GM18508 (cell line): ENCODE data around the gene ADSS1.

Source experiments
- ATAC-seq: cut with Tn5 transposase; IDR thresholded peaks from one replicate; pipeline ENCODE4 v1.9.1; 2021; ENCODE audit warnings: moderate number of reproducible peaks; ENCODE audit not compliant: insufficient read depth, unreplicated experiment

Gene ADSS1

GRCh38 chr14:104757681-104758392 lies 33.8 kb downstream of the ADSS1 start:
- ATAC-seq: no peak

- no peak for ATAC-seq
Observed at GRCh38 chr14:104758981-104759969, 35.2 kb downstream of the ADSS1 start.

DNA sequence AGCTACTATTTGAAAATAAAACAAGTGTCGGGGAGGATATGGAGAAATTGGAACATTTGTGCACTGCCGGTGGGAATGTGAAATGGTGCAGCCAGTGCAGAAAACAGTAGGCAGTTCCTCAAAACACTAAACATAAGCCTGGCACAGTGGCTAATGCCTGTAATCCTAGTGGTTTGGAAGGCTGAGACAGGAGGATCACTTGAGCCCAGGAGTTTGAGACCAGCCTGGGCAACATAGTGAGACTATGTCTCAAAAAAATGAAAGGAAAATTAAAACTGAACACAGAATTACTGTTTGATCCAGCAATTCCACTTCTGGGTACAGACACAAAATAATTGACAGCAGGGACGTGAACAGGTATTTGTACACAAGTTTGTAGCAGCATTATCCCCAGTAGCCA lies 41.5 kb downstream of the ADSS1 start:
- no peak for ATAC-seq

GRCh38 chr14:104766256-104766862 lies 42.3 kb downstream of the ADSS1 start:
- ATAC-seq: no peak

DNA sequence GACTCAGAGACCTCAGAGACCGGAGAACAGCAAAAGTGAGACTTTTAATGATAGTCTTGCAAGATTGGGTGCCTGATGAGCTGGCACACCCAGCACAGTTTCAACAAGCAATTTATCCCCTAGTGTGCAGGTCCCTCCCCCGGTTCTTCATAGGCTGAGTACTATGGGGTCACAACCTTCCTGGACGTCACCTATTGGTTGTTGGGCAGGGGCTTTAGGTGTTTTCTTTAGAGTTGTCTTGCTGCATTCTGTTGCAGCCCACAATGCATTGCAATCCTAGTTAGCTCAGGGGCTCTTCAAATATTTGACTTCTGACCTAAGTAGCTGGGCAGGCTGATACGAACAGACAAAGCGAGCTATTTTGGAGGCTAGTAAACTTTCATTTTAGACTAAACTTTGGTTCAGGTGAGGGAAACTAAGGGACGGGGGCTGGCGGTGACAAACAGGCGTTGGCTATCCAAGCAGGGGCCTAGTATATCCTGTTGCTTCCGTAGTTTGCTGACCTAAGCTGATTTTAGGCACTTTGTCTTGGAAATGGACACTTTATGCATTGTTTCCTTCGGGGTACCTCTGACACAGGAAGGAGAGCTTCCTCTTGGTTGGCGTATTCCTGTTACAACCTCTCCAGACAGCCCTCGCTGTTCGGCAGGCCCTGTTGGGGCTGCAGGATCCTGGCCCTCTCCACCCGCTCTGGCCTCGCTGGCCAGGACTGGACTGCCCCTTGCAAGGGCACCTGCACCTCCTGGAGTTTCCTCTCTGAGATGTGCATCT lies 43.0 kb downstream of the ADSS1 start:
- no peak for ATAC-seq

DNA sequence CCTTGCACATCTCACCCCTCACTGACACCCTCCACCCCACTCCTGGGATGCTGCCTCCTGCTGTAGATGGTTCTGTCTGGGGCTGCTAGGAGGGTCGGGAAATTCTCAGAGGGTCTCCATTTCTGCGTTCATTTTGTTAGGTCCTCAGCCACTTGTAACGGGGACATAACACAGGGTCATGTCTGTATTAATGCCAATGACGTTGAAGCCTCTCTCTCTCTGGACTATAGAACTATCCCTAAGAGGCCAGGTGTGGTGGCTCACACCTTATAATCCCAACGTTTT lies 43.5 kb downstream of the ADSS1 start:
- ATAC-seq: no peak

DNA sequence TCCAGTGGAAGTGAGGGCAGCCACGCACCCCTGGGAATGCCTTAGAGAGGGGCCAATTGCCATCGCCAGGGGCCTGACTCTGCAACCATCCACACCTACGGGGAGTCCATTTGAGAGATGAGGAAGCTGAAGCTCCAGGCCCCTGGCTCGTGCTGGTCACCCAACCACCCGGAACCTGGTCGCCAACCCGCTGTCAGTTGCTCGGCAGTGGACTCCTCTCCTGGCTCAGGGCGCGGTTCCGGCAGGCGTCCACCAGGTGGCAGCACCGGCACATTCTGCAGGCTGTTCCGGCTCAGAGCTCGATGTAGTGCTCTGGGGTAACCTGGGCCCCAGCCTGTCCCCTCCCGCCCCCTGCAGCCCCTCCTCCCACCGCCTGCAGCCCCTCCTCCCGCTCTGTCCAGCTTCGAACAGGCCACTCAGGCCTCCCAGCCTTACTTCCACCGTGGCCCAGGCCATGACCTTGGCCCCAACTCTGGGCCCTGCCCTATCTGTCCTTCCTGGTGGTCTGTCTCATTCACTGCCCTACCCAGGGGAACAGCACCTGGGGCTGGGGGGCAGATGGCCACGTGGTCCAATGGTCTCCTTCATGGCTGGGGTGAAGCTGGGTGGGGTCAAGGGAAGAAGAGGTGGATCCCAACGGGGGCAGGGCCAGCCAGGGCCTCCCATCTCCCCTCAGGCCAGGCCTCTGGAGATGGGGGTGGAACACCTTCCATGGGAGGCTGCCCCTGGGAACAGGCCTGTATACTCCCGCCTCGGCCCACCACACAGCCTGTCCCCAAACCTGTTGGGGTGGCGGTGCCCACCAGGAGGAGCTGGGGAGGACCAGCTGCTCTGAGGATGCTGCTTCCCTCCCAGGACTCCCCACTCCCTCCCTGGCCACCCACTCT lies 44.7 kb downstream of the ADSS1 start:
- ATAC-seq: no peak

DNA sequence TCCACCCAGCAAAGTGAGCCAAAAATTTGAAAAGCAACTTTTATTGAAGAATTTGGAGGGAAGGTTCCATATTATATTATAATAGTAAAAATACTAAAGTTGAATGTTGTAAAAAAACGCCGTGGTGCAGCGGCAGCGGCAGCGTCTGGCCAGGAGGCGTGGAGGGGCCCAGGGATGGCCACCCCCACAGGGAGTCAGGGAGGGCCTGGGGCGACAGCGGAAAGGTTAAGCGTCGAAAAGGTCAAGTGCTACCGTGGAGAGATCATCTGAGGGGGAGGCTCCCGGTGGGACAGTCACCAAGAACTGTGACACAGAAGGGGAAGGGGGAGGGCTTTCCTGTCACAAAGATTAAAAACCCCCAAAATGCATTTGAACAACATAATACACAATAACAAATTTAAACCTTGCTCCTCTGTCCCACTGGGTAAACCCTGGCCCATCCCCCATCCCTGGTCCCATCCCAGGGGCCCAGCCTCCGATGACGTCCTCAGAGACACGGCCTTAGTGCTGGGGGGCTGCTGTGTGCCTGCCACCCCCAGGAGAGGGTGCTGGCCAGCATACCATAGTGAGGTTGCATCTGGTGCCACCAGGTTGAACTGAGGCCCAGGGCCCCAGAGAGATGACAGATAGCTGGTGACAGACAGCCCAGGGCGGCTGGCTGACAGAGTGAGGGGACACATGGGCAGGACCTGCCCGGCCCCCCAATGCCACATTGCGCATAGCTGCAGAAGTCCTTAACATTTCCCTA lies 45.5 kb downstream of the ADSS1 start:
- no peak for ATAC-seq

- ATAC-seq: no peak
Observed at GRCh38 chr14:104770072-104770579, 46.1 kb downstream of the ADSS1 start.

DNA sequence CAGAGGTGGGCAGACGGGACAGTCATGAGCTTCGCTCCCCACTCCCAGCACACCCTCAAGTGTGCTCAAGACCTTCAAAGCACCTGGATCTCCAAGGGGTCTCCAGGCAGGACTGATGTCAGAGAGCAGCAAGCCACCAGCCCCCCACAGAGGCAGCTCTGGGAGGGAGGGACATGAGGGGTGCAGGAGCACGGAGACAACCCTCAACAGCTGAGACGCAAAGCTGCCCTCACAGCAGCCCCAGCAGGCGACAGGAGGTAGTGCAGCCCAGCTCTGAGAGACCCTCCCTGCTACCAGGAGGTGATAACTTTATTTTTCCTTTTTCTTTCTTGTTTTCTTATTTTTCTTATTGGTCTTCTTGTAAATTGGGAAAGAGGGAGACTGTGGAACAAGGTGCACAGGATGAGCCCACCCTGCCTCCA lies 46.8 kb downstream of the ADSS1 start:
- ATAC-seq: no peak

DNA sequence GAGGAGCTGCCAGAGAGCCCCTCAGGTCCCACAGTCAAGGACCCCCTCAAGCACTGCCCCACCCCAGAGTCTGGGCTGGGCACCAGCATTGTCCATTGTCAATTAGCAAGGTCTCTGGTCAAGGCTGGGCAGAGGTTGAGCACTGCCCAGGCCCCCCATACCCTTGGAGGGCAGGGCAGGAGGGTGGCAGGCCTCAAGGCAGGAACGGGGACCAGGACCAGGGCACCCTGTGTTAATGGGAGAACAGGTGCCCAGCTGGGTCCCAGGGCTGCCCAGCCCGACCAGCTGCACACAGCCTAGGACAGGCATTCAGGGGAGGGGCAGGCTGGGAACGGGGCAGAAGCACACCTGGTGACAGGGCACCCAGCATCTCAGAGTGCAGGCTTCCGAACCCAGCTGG lies 47.3 kb downstream of the ADSS1 start:
- no peak for ATAC-seq

GRCh38 chr14:104771918-104772706 lies 48.1 kb downstream of the ADSS1 start:
- no peak for ATAC-seq

DNA sequence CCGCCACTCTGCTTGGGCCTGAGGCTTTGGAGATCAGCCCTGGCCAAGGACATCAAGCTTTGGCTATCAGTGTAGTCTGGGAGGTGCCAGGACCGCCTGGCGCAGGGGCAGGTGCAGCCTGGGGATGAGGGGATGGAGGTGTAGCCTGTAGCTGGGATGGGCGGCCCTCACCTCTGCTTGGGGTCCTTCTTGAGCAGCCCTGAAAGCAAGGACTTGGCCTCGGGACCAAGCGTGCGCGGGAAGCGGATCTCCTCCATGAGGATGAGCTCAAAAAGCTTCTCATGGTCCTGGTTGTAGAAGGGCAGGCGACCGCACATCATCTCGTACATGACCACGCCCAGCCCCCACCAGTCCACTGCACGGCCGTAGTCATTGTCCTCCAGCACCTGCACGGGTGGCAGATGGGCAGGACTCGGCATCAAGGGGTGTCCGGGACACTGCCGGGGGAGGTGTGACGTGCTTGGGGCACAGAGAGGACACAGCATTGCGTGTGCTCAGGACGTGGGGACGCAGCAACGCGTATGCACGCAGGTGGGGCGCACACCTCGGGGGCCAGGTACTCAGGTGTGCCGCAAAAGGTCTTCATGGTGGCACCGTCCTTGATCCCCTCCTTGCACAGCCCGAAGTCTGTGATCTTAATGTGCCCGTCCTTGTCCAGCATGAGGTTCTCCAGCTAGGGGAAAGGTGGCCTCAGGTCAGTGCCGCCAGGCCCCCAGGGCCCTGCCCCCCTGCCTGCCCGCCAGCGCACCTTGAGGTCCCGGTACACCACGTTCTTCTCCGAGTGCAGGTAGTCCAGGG lies 48.9 kb downstream of the ADSS1 start:
- ATAC-seq: no peak

DNA sequence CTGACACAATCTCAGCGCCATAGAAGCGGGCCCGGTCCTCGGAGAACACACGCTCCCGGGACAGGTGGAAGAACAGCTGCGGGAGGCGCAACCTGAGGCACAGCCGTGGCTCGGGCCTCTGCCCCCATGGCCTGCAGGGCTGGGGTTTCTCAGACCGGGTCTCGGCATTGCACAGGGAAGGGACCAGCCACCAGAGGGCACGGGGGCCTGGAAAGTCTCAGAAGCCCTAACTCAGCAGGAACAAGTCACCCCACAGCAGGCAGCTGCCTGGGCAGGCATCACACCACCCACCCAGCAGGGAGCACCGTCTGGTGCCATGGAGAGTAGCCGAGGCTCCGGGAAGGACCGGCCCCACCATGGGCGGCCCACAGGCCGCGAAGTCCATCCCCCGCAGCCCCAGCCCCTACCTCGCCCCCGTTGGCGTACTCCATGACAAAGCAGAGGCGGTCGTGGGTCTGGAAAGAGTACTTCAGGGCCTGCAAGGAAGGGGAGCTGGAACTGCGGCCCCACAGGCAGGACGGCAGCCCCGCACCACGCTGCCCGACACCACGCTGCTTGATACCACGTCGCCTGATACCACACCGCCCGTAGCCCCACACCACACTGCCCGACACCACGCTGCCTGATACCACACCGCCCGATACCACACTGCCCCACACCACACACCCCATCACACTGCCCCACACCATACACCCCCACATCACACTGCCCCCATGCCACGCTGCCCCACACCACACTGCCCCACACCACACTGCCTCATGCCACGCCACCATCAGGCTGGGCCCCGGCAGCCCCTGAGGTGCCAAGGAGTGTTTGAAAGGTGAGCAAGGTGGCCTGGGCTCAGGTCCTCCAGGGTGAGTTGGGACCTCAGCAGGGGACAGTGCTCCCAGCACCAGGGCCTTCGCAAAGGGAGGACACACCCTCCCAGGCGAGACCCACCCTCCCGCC lies 49.8 kb downstream of the ADSS1 start:
- no peak for ATAC-seq

GRCh38 chr14:104774453-104775072 lies 50.5 kb downstream of the ADSS1 start:
- ATAC-seq: no peak

GRCh38 chr14:104775073-104775489 lies 51.1 kb downstream of the ADSS1 start:
- no peak for ATAC-seq
